IMR-90 (cell line): ENCODE measurements around the gene SLC1A1. TPM values are rescaled to one million over a fixed set of nuclear protein-coding genes. Genes with fewer than 3 reads are reported as not detected.
A peak's percentile ranks its signal among the peaks of the same experiment; 100 is the strongest.

Source experiments
- ATAC-seq: fragments of 200-7000 bp; cut with Tn5 transposase; 2 replicates; pipeline ENCODE4 v1.9.1; 2020; ENCODE audit warnings: low read depth, mild to moderate bottlenecking, moderate library complexity
- BruUV-seq: library from RNA; stranded (reverse); fragments of 400-500 nt; replicated peaks from 2 replicates; lab custom pipeline; 2021; lab: Mats Ljungman, UMichigan
- CTCF ChIA-PET: fragments of 300-600 bp; formaldehyde crosslinking; extraction: SDS; loops from one replicate; lab custom pipeline; 2021; ENCODE audit warnings: antibody characterized with exemption; lab: Yijun Ruan, JAX
- POLR2A ChIA-PET: fragments of 300-600 bp; sonication (Branson Sonifier 250); formaldehyde crosslinking; loops from one replicate; lab custom pipeline; 2022; ENCODE audit warnings: antibody characterized with exemption; ENCODE audit not compliant: unreplicated experiment; lab: Charles Lee
- DNase-seq: peaks from one replicate; pipeline ENCODE4 v3.0.0; 2013
- H2AFZ ChIP-seq: replicated peaks from 2 replicates; pipeline ENCODE3; 2013; ENCODE audit warnings: low read length, mild to moderate bottlenecking; ENCODE audit not compliant: poor library complexity
- H2AK5ac ChIP-seq: 2 replicates; pipeline ENCODE4 v1.6.1; 2013; ENCODE audit warnings: low read depth, low read length, inconsistent platforms
- H2AK9ac ChIP-seq: replicated peaks from 2 replicates; pipeline ENCODE3; 2013; ENCODE audit warnings: mild to moderate bottlenecking, low read depth, low read length, moderate library complexity; ENCODE audit not compliant: poor library complexity
- H2BK120ac ChIP-seq: 2 replicates; pipeline ENCODE4 v1.6.1; 2013; ENCODE audit warnings: low read depth, low read length, inconsistent platforms
- H2BK15ac ChIP-seq: 3 replicates; pipeline ENCODE4 v1.6.1; 2013; ENCODE audit warnings: low read depth, low read length, inconsistent platforms
- H2BK20ac ChIP-seq: 2 replicates; pipeline ENCODE4 v1.6.1; 2013; ENCODE audit warnings: low read depth, mild to moderate bottlenecking, inconsistent platforms, low read length, moderate library complexity
- H2BK5ac ChIP-seq: 2 replicates; pipeline ENCODE4 v1.6.1; 2013; ENCODE audit warnings: mild to moderate bottlenecking, low read depth, low read length, inconsistent platforms; ENCODE audit not compliant: poor library complexity, severe bottlenecking
- H3K14ac ChIP-seq: replicated peaks from 2 replicates; pipeline ENCODE4 v1.6.1; 2013; ENCODE audit warnings: low read depth, low read length, inconsistent platforms
- H3K18ac ChIP-seq: 2 replicates; pipeline ENCODE4 v1.6.1; 2013; ENCODE audit warnings: low read depth, low read length, control low read depth
- H3K23ac ChIP-seq: 2 replicates; pipeline ENCODE4 v1.6.1; 2013; ENCODE audit warnings: low read depth, low read length, inconsistent platforms
- H3K27ac ChIP-seq: 2 replicates; pipeline ENCODE4 v1.5.1; 2013; ENCODE audit warnings: mild to moderate bottlenecking, control low read depth, low read length; ENCODE audit not compliant: insufficient read depth
- H3K27me3 ChIP-seq: 2 replicates; pipeline ENCODE4 v1.6.1; 2013; ENCODE audit warnings: low read length; ENCODE audit not compliant: control insufficient read depth, insufficient read depth
- H3K36me3 ChIP-seq: 2 replicates; pipeline ENCODE4 v1.6.1; 2013; ENCODE audit warnings: low read length, mixed read lengths; ENCODE audit not compliant: control insufficient read depth, insufficient read depth
- H3K4ac ChIP-seq: 2 replicates; pipeline ENCODE4 v1.6.1; 2013; ENCODE audit warnings: low read depth, low read length, inconsistent platforms
- H3K4me1 ChIP-seq: 2 replicates; pipeline ENCODE4 v1.6.1; 2013; ENCODE audit warnings: low read length, mixed read lengths; ENCODE audit not compliant: control insufficient read depth, insufficient read depth
- H3K4me2 ChIP-seq: 2 replicates; pipeline ENCODE4 v1.6.1; 2013; ENCODE audit warnings: low read depth, mild to moderate bottlenecking, control low read depth, low read length, moderate library complexity
- H3K4me3 ChIP-seq: 2 replicates; pipeline ENCODE4 v1.5.1; 2013; ENCODE audit warnings: low read depth, mild to moderate bottlenecking, control low read depth, low read length, moderate library complexity; ENCODE audit not compliant: insufficient read depth
- H3K56ac ChIP-seq: 2 replicates; pipeline ENCODE4 v1.6.1; 2013; ENCODE audit warnings: low read length, inconsistent platforms; ENCODE audit not compliant: insufficient read depth; ENCODE audit errors: extremely low read depth
- H3K79me1 ChIP-seq, 2 experiments: 2 replicates each; pipeline ENCODE4 v1.6.1; 2013; ENCODE audit warnings: low read length in 2 of 2, inconsistent platforms in 1 of 2, low read depth in 1 of 2
- H3K9ac ChIP-seq: 2 replicates; pipeline ENCODE4 v1.6.1; 2013; ENCODE audit warnings: low read depth, low read length, control low read depth
- H3K9me1 ChIP-seq: 2 replicates; pipeline ENCODE4 v1.6.1; 2013; ENCODE audit warnings: low read length, inconsistent platforms; ENCODE audit not compliant: insufficient read depth
- H3K9me3 ChIP-seq: 2 replicates; pipeline ENCODE4 v1.6.1; 2013; ENCODE audit warnings: low read length; ENCODE audit not compliant: control insufficient read depth, insufficient read depth
- H4K20me1 ChIP-seq: 2 replicates; pipeline ENCODE4 v1.6.1; 2013; ENCODE audit warnings: low read length, inconsistent platforms; ENCODE audit not compliant: insufficient read depth
- H4K5ac ChIP-seq: 2 replicates; pipeline ENCODE4 v1.6.1; 2013; ENCODE audit warnings: mild to moderate bottlenecking, low read depth, low read length, control low read depth
- H4K8ac ChIP-seq, 2 experiments: 2 replicates each; pipeline ENCODE4 v1.6.1; 2013; ENCODE audit warnings: low read depth in 2 of 2, low read length in 2 of 2, control low read depth in 1 of 2, inconsistent platforms in 1 of 2
- H4K91ac ChIP-seq: 2 replicates; pipeline ENCODE4 v1.6.1; 2013; ENCODE audit warnings: low read depth, low read length, inconsistent platforms; ENCODE audit not compliant: insufficient read depth
- MAZ ChIP-seq: IDR thresholded peaks from 2 replicates; pipeline ENCODE4 v1.6.1; 2012; ENCODE audit warnings: low read depth, mild to moderate bottlenecking, low read length, improper control_type of control experiment, moderate library complexity, borderline replicate concordance
- WGBS, 2 experiments: methylation state at CpG; one replicate each; pipeline versions ENCODE4 v1.1.5 to v1.1.7; 2013; ENCODE audit warnings: missing lambda C conversion rate in 2 of 2; ENCODE audit not compliant: insufficient read length in 1 of 2; ENCODE audit errors: extremely low coverage in 2 of 2; 5-methylcytosine and 5-hydroxymethylcytosine counted together
- dilution Hi-C: fragments of 300-500 bp; cut with HindIII; formaldehyde crosslinking; loops from one replicate; pipeline ENCODE4 v1.14.3; 2018; ENCODE audit warnings: low sequenced_read_pairs; ENCODE audit not compliant: unreplicated experiment
- in situ Hi-C: fragments of 300-500 bp; cut with MboI; formaldehyde crosslinking; loops from 3 replicates; pipeline ENCODE4 v1.14.3; 2019; ENCODE audit warnings: low sequenced_read_pairs, inconsistent platforms, mixed read lengths
- intact Hi-C: fragments of 100-400 bp; cut with micrococcal nuclease; formaldehyde crosslinking; loops from 2 replicates; pipeline ENCODE4 v1.10.0; 2022
- polyA plus RNA-seq, 3 experiments: library from polyadenylated mRNA; depleted of rRNA; stranded (reverse); fragments of >200 nt; gene quantifications; 2 replicates each; pipeline ENCODE4 v1.2.3, GENCODE V29; 2012; ENCODE audit warnings: low replicate concordance in 1 of 3
- total RNA-seq: library from RNA; depleted of rRNA; stranded (reverse); fragments of >200 nt; gene quantifications from 2 replicates; pipeline ENCODE4 v1.2.3, GENCODE V29; 2012
- TF ChIP-seq, protein P1 (sequence below): fragments of 150-350 bp; IDR thresholded peaks from 2 replicates; pipeline ENCODE4 v1.6.1; 2016; ENCODE audit warnings: low read depth, mild to moderate bottlenecking, low read length, moderate library complexity, borderline replicate concordance

Gene SLC1A1
- total and polyA plus RNA-seq, 2 of the 4 experiments (the other 2 are of a cell fraction): 2.2 to 4.1 TPM

- dilution Hi-C loops: no loop called here
- DNase-seq: peak; percentile 23
- H2BK20ac ChIP-seq: no peak overlapping the region
- no peak overlapping the region for H3K9ac ChIP-seq
- H3K9me3 ChIP-seq: no peaks in the 10 kb centered on the region
- CTCF ChIA-PET: no interaction called here
- H3K18ac ChIP-seq: no peak overlapping the region
- POLR2A ChIA-PET: no interaction called here
- H3K4me3 ChIP-seq: no peak overlapping the region
- H4K91ac ChIP-seq: no peak overlapping the region
- H3K56ac ChIP-seq: no peak overlapping the region
- no peaks in the 10 kb centered on the region for H3K27me3 ChIP-seq
- H4K8ac ChIP-seq: no peak overlapping the region
- no peak overlapping the region for H3K14ac ChIP-seq
- no peaks in the 10 kb centered on the region for H3K36me3 ChIP-seq
- no peak overlapping the region for H4K5ac ChIP-seq
- no peak for TF ChIP-seq MAZ
- TF ChIP-seq, protein P1, sequence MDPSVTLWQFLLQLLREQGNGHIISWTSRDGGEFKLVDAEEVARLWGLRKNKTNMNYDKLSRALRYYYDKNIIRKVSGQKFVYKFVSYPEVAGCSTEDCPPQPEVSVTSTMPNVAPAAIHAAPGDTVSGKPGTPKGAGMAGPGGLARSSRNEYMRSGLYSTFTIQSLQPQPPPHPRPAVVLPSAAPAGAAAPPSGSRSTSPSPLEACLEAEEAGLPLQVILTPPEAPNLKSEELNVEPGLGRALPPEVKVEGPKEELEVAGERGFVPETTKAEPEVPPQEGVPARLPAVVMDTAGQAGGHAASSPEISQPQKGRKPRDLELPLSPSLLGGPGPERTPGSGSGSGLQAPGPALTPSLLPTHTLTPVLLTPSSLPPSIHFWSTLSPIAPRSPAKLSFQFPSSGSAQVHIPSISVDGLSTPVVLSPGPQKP: no peak
- no peak overlapping the region for H2AFZ ChIP-seq
- no peaks in the 10 kb centered on the region for H3K9me1 ChIP-seq
- H4K20me1 ChIP-seq: no peaks in the 10 kb centered on the region
- no peak overlapping the region for H2BK120ac ChIP-seq
- no peak overlapping the region for H2BK15ac ChIP-seq
- H3K79me1 ChIP-seq: no peaks in the 10 kb centered on the region
- no peaks in the 10 kb centered on the region for H3K4me1 ChIP-seq
- no peak overlapping the region for H2AK5ac ChIP-seq
- intact Hi-C loops: no loop called here
- BruUV-seq: no TSS peak
- H3K4me2 ChIP-seq: no peak overlapping the region
- no peak overlapping the region for H2BK5ac ChIP-seq
- H3K4ac ChIP-seq: no peak overlapping the region
- in situ Hi-C loops: no loop called here
- no peak overlapping the region for H2AK9ac ChIP-seq
- no CpG with 5 or more reads among the region's 1 CpG for WGBS, 2 experiments
- ATAC-seq: no peak
- H3K23ac ChIP-seq: no peak overlapping the region
- H3K27ac ChIP-seq: no peak overlapping the region
Measured at GRCh38 chr9:4475301-4475700, 15.0 kb upstream of the SLC1A1 start.
